GM19043 (cell line): Measurements from ENCODE around the gene BRPF1.

Source experiments
- ATAC-seq: cut with Tn5 transposase; IDR thresholded peaks from one replicate; pipeline ENCODE4 v1.9.1; 2021; ENCODE audit warnings: low read depth; ENCODE audit not compliant: unreplicated experiment

Gene BRPF1

GRCh38 chr3:9731206-9732079 is at the start of gene BRPF1:
BRPF1 (plus strand) TSS chr3:9731735; CDS start chr3:9734141, 2,406 bp downstream.
- peak; percentile 95 for ATAC-seq

- ATAC-seq = no peak
Measured at GRCh38 chr3:9682096-9682495, 49.4 kb upstream of the BRPF1 start.

GRCh38 chr3:9683426-9683825 is 48.1 kb upstream of the BRPF1 start:
- no peak for ATAC-seq

GRCh38 chr3:9685216-9686049 is 46.1 kb upstream of the BRPF1 start:
- no peak for ATAC-seq

- ATAC-seq = no peak
Measured at GRCh38 chr3:9686050-9686550, 45.4 kb upstream of the BRPF1 start.

GRCh38 chr3:9686703-9687102 is 44.8 kb upstream of the BRPF1 start:
- ATAC-seq = no peak

GRCh38 chr3:9687514-9687913 is 44.0 kb upstream of the BRPF1 start:
- no peak for ATAC-seq

GRCh38 chr3:9688961-9689360 is 42.6 kb upstream of the BRPF1 start:
- ATAC-seq = no peak

- no peak for ATAC-seq
Measured at GRCh38 chr3:9689757-9690156, 41.8 kb upstream of the BRPF1 start.

- ATAC-seq = peak; percentile 98
Measured at GRCh38 chr3:9690451-9691450, 40.8 kb upstream of the BRPF1 start.

- no peak for ATAC-seq
Measured at GRCh38 chr3:9691636-9692035, 39.9 kb upstream of the BRPF1 start.

- no peak for ATAC-seq
Measured at GRCh38 chr3:9692416-9692815, 39.1 kb upstream of the BRPF1 start.

- ATAC-seq = no peak
Measured at GRCh38 chr3:9695345-9695744, 36.2 kb upstream of the BRPF1 start.

- no peak for ATAC-seq
Measured at GRCh38 chr3:9695746-9696145, 35.8 kb upstream of the BRPF1 start.

- no peak for ATAC-seq
Measured at GRCh38 chr3:9696480-9697220, 34.9 kb upstream of the BRPF1 start.

- ATAC-seq = no peak
Measured at GRCh38 chr3:9697892-9698291, 33.6 kb upstream of the BRPF1 start.

GRCh38 chr3:9698293-9698692 is 33.2 kb upstream of the BRPF1 start:
- ATAC-seq = no peak

GRCh38 chr3:9700536-9700935 is 31.0 kb upstream of the BRPF1 start:
- ATAC-seq = no peak

- no peak for ATAC-seq
Measured at GRCh38 chr3:9701006-9701405, 30.5 kb upstream of the BRPF1 start.

- no peak for ATAC-seq
Measured at GRCh38 chr3:9701711-9702110, 29.8 kb upstream of the BRPF1 start.
